GM12878 (cell line): ENCODE results near the gene SDC1. TPM values are rescaled to one million over a fixed set of nuclear protein-coding genes. Genes with fewer than 3 reads are reported as not detected.

Source experiments
- ATAC-seq: fragments of 200-7000 bp; cut with Tn5 transposase; 3 replicates; pipeline ENCODE4 v1.9.1; 2020; ENCODE audit warnings: mild to moderate bottlenecking, moderate library complexity
- BruUV-seq: library from RNA; stranded (reverse); fragments of 400-500 nt; replicated peaks from 2 replicates; lab custom pipeline; 2021; lab: Mats Ljungman, UMichigan
- CTCF ChIA-PET: fragments of 300-600 bp; sonication (Branson Sonifier 250); formaldehyde crosslinking; extraction: SDS; loops from one replicate; lab custom pipeline; 2021; ENCODE audit warnings: inconsistent platforms; lab: Yijun Ruan, JAX
- POLR2A ChIA-PET: fragments of 350-600 bp; formaldehyde crosslinking; extraction: SDS; loops from one replicate; lab custom pipeline; 2021; ENCODE audit warnings: inconsistent platforms; lab: Charles Lee
- RAD21 ChIA-PET: fragments of 300-600 bp; sonication (Branson Sonifier 250); formaldehyde crosslinking; loops from one replicate; lab custom pipeline; 2023; ENCODE audit warnings: antibody characterized with exemption; ENCODE audit not compliant: unreplicated experiment; lab: Charles Lee
- SMC1A ChIA-PET: fragments of 300-600 bp; sonication (Branson Sonifier 250); formaldehyde crosslinking; loops from one replicate; lab custom pipeline; 2023; ENCODE audit not compliant: unreplicated experiment, uncharacterized antibody; lab: Charles Lee
- DNase-seq: peaks from one replicate; pipeline ENCODE4 v3.0.0-alpha.2; 2011; ENCODE audit warnings: low read depth, low spot score
- FAIRE-seq: peaks from 3 replicates; lab custom pipeline; 2011; peaks lifted over from hg19 to GRCh38; lab: Jason Lieb, UNC
- H2AFZ ChIP-seq: 2 replicates; pipeline ENCODE4 v1.6.0; 2011; ENCODE audit warnings: low read depth, low read length, control low read depth; ENCODE audit not compliant: control insufficient read depth
- H3K27ac ChIP-seq: 2 replicates; pipeline ENCODE4 v1.5.1; 2011; ENCODE audit warnings: control low read depth; ENCODE audit not compliant: control insufficient read depth, insufficient read depth
- H3K27me3 ChIP-seq, 2 experiments: replicated peaks in 1 of 2; 2 replicates each; pipeline versions ENCODE4 v1.6.0 to v1.6.1; 2011; ENCODE audit warnings: low read length in 1 of 2; ENCODE audit not compliant: control insufficient read depth in 2 of 2, insufficient read depth in 2 of 2
- H3K36me3 ChIP-seq, 2 experiments: 2 replicates each; pipeline ENCODE4 v1.5.1; 2011; ENCODE audit warnings: low read length in 1 of 2; ENCODE audit not compliant: control insufficient read depth in 2 of 2, insufficient read depth in 2 of 2
- H3K4me1 ChIP-seq: 2 replicates; pipeline ENCODE4 v1.6.1; 2011; ENCODE audit warnings: mild to moderate bottlenecking, low read length, moderate library complexity, mixed read lengths; ENCODE audit not compliant: control insufficient read depth, insufficient read depth
- H3K4me2 ChIP-seq: 2 replicates; pipeline ENCODE4 v1.6.0; 2011; ENCODE audit warnings: control low read depth; ENCODE audit not compliant: control insufficient read depth, insufficient read depth
- H3K4me3 ChIP-seq: fragments of 200-600 bp; sonication (generic); 2 replicates; pipeline ENCODE4 v1.5.1; 2016
- H3K79me2 ChIP-seq: 2 replicates; pipeline ENCODE4 v1.6.0; 2011; ENCODE audit warnings: low read length; ENCODE audit not compliant: control insufficient read depth, insufficient read depth
- H3K9ac ChIP-seq: 2 replicates; pipeline ENCODE4 v1.8.0; 2011; ENCODE audit warnings: low read length, control low read depth, mixed read lengths; ENCODE audit not compliant: control insufficient read depth, insufficient read depth
- H3K9me3 ChIP-seq: replicated peaks from 3 replicates; pipeline ENCODE4 v1.5.1; 2011; ENCODE audit warnings: mild to moderate bottlenecking, low read length; ENCODE audit not compliant: control insufficient read depth, insufficient read depth
- H4K20me1 ChIP-seq: 2 replicates; pipeline ENCODE4 v1.6.0; 2011; ENCODE audit not compliant: control insufficient read depth, insufficient read depth
- SMARCA5 ChIP-seq: fragments of 450-650 bp; IDR thresholded peaks from 2 replicates; pipeline ENCODE4 v1.6.1; 2017; ENCODE audit warnings: mild to moderate bottlenecking
- WGBS: methylation state at CpG from one replicate; pipeline ENCODE4 v1.1.6; 2016; ENCODE audit warnings: low lambda C conversion rate; ENCODE audit not compliant: insufficient replicate concordance, insufficient coverage; ENCODE audit errors: missing lambda C conversion rate; 5-methylcytosine and 5-hydroxymethylcytosine counted together
- in situ Hi-C: fragments of 300-500 bp; cut with MboI; formaldehyde crosslinking; loops from 9 replicates; pipeline ENCODE4 v1.14.3; 2018; ENCODE audit warnings: mixed read lengths
- intact Hi-C: fragments of 100-400 bp; cut with micrococcal nuclease; formaldehyde crosslinking; loops from one replicate; pipeline ENCODE4 v1.14.2; 2022; ENCODE audit not compliant: unreplicated experiment
- polyA plus RNA-seq, 11 experiments: library from polyadenylated mRNA; depleted of rRNA in 4 of 11; unstranded in 6 of 11; stranded (reverse) in 5 of 11; fragments of >200 nt; fragmentation: Nextera tagmentation in 4 of 11; fragmentation: Illumina TruSeq in 1 of 11; extraction: Ambion mirVana in 4 of 11; extraction: Trizol in 1 of 11; gene quantifications; 1 replicate in 1 of 11; 2 replicates in 10 of 11; pipeline versions ENCODE4 v1.2.1 to v1.2.3, GENCODE V29; 2011 to 2016; ENCODE audit warnings: inconsistent platforms in 2 of 11, missing spikeins in 2 of 11, low read depth in 1 of 11
- total RNA-seq, 4 experiments: library from RNA; depleted of rRNA in 3 of 4; stranded (reverse); fragments of >200 nt in 3 of 4; fragmentation: Illumina TruSeq in 1 of 4; extraction: Trizol in 1 of 4; gene quantifications; 2 replicates each; pipeline versions ENCODE4 v1.2.1 to v1.2.3, GENCODE V29; 2013 to 2021
- TF ChIP-seq, protein P1 (sequence below): fragments of 150-350 bp; IDR thresholded peaks from 2 replicates; pipeline ENCODE4 v1.6.1; 2014; ENCODE audit warnings: mild to moderate bottlenecking, low read depth, low read length
- TF ChIP-seq, protein P2 (sequence below): IDR thresholded peaks from 2 replicates; pipeline ENCODE4 v1.6.1; 2011; ENCODE audit warnings: mild to moderate bottlenecking, low read depth, low read length, moderate library complexity; ENCODE audit not compliant: insufficient replicate concordance
- TF ChIP-seq, protein P3 (sequence below): fragments of 450-650 bp; IDR thresholded peaks from 2 replicates; pipeline ENCODE4 v1.6.1; 2017; ENCODE audit warnings: low read depth, mild to moderate bottlenecking, moderate library complexity
- TF ChIP-seq, protein P4 (sequence below): IDR thresholded peaks from 2 replicates; pipeline ENCODE4 v1.6.1; 2012; ENCODE audit warnings: improper control_type of control experiment, low read depth, low read length; ENCODE audit not compliant: insufficient replicate concordance
- TF ChIP-seq, protein P5 (sequence below): fragments of 450-650 bp; IDR thresholded peaks from 2 replicates; pipeline ENCODE4 v1.6.1; 2016; ENCODE audit warnings: mild to moderate bottlenecking

SDC1 gene
- total and polyA plus RNA-seq, 10 of the 15 experiments (the other 5 are each of a cell fraction or from before 2014, with no cell fraction given): 0.85 to 36.8 (median 23.7) TPM

DNA sequence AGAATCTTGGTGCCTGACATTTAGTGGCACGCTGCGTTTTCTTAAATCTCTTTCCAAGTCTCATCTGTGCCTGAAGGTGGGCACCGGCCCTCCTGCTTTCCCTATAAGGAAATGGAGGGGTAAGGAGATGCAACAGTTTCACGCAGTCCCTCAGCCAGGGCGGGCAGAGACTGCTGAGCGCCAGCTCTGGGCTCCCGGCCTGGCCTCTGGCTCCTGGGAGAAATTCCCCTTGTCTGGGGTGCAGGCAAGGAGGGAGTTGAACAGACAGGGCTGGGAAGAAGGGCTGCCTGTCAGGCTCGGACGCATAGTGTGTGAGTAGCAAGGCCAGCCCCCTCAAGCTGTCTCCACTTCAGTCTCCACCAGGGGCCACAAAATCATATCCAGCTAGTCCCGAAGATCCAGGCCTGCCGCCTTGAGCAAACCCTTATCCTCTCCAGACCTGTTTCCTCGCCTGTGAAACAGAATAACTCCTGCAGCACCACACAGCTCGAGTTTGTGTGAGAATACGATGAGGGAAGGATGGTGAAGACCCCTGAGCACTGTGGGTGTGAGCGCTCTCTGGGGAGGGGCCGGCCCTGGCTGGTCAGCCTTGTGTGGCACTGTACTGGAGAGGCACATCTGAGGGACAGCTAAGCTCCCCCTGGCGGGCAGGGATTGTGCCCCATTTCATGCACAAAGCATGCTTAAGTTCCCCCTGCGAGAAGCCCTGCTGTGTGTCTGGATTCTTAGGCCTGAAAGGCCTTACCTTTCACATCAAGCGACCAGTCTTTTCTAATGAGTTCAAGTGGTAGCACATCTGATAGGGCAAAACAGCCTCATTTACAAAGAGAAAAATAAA lies 33.8 kb downstream of the SDC1 start:
- SMC1A ChIA-PET: interaction anchor here (1.1 to 1.4 kb wide), 2 partner anchors 17 to 54 kb away, joined by 3 to 4 read pairs; no protein-coding TSS in a partner anchor
- no peak for ATAC-seq
- H3K27ac ChIP-seq: no peak overlapping the region
- H3K9me3 ChIP-seq: no peaks in the 10 kb centered on the region
- POLR2A ChIA-PET: interaction anchor here (0.6 kb wide), 1 partner anchor 108 kb away, joined by 4 read pairs; no protein-coding TSS in a partner anchor
- intact Hi-C loops: no loop called here
- H3K4me2 ChIP-seq: no peak overlapping the region
- CTCF ChIA-PET: interaction anchor here (1.2 kb wide), 1 partner anchor 34 kb away, joined by 3 read pairs; the partner anchor contains the start of gene SDC1
- H3K4me3 ChIP-seq: no peak overlapping the region
- FAIRE-seq: no peak
- H3K79me2 ChIP-seq: no peaks in the 10 kb centered on the region
- no peak overlapping the region for H3K9ac ChIP-seq
- no peaks in the 10 kb centered on the region; a peak in 1 of 4 replicates for H3K27me3 ChIP-seq
- in situ Hi-C loops: no loop called here
- no peak overlapping the region for H2AFZ ChIP-seq
- BruUV-seq: no TSS peak
- WGBS: 70% methylated on average over 19 of the region's 19 CpGs
- RAD21 ChIA-PET: interaction anchor here (1.7 kb wide), 1 partner anchor 34 kb away, joined by 7 read pairs; the partner anchor contains the start of gene SDC1
- H4K20me1 ChIP-seq: no peaks in the 10 kb centered on the region
- DNase-seq: no peak
- H3K4me1 ChIP-seq: peaks cover 12% of the 10 kb centered on the region
- no peaks in the 10 kb centered on the region for H3K36me3 ChIP-seq
- TF ChIP-seq, protein P1, sequence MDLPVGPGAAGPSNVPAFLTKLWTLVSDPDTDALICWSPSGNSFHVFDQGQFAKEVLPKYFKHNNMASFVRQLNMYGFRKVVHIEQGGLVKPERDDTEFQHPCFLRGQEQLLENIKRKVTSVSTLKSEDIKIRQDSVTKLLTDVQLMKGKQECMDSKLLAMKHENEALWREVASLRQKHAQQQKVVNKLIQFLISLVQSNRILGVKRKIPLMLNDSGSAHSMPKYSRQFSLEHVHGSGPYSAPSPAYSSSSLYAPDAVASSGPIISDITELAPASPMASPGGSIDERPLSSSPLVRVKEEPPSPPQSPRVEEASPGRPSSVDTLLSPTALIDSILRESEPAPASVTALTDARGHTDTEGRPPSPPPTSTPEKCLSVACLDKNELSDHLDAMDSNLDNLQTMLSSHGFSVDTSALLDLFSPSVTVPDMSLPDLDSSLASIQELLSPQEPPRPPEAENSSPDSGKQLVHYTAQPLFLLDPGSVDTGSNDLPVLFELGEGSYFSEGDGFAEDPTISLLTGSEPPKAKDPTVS: no peak
- no peak for TF ChIP-seq SMARCA5
- TF ChIP-seq, protein P2, sequence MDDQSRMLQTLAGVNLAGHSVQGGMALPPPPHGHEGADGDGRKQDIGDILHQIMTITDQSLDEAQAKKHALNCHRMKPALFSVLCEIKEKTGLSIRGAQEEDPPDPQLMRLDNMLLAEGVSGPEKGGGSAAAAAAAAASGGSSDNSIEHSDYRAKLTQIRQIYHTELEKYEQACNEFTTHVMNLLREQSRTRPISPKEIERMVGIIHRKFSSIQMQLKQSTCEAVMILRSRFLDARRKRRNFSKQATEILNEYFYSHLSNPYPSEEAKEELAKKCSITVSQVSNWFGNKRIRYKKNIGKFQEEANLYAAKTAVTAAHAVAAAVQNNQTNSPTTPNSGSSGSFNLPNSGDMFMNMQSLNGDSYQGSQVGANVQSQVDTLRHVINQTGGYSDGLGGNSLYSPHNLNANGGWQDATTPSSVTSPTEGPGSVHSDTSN: no peak
- TF ChIP-seq, protein P3, sequence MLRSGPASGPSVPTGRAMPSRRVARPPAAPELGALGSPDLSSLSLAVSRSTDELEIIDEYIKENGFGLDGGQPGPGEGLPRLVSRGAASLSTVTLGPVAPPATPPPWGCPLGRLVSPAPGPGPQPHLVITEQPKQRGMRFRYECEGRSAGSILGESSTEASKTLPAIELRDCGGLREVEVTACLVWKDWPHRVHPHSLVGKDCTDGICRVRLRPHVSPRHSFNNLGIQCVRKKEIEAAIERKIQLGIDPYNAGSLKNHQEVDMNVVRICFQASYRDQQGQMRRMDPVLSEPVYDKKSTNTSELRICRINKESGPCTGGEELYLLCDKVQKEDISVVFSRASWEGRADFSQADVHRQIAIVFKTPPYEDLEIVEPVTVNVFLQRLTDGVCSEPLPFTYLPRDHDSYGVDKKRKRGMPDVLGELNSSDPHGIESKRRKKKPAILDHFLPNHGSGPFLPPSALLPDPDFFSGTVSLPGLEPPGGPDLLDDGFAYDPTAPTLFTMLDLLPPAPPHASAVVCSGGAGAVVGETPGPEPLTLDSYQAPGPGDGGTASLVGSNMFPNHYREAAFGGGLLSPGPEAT: no peak
- TF ChIP-seq, protein P4, sequence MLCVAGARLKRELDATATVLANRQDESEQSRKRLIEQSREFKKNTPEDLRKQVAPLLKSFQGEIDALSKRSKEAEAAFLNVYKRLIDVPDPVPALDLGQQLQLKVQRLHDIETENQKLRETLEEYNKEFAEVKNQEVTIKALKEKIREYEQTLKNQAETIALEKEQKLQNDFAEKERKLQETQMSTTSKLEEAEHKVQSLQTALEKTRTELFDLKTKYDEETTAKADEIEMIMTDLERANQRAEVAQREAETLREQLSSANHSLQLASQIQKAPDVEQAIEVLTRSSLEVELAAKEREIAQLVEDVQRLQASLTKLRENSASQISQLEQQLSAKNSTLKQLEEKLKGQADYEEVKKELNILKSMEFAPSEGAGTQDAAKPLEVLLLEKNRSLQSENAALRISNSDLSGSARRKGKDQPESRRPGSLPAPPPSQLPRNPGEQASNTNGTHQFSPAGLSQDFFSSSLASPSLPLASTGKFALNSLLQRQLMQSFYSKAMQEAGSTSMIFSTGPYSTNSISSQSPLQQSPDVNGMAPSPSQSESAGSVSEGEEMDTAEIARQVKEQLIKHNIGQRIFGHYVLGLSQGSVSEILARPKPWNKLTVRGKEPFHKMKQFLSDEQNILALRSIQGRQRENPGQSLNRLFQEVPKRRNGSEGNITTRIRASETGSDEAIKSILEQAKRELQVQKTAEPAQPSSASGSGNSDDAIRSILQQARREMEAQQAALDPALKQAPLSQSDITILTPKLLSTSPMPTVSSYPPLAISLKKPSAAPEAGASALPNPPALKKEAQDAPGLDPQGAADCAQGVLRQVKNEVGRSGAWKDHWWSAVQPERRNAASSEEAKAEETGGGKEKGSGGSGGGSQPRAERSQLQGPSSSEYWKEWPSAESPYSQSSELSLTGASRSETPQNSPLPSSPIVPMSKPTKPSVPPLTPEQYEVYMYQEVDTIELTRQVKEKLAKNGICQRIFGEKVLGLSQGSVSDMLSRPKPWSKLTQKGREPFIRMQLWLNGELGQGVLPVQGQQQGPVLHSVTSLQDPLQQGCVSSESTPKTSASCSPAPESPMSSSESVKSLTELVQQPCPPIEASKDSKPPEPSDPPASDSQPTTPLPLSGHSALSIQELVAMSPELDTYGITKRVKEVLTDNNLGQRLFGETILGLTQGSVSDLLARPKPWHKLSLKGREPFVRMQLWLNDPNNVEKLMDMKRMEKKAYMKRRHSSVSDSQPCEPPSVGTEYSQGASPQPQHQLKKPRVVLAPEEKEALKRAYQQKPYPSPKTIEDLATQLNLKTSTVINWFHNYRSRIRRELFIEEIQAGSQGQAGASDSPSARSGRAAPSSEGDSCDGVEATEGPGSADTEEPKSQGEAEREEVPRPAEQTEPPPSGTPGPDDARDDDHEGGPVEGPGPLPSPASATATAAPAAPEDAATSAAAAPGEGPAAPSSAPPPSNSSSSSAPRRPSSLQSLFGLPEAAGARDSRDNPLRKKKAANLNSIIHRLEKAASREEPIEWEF: no peak
- TF ChIP-seq, protein P5, sequence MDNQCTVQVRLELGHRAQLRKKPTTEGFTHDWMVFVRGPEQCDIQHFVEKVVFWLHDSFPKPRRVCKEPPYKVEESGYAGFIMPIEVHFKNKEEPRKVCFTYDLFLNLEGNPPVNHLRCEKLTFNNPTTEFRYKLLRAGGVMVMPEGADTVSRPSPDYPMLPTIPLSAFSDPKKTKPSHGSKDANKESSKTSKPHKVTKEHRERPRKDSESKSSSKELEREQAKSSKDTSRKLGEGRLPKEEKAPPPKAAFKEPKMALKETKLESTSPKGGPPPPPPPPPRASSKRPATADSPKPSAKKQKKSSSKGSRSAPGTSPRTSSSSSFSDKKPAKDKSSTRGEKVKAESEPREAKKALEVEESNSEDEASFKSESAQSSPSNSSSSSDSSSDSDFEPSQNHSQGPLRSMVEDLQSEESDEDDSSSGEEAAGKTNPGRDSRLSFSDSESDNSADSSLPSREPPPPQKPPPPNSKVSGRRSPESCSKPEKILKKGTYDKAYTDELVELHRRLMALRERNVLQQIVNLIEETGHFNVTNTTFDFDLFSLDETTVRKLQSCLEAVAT: no peak
